Nephron (organoid): ENCODE measurements around the gene FEM1A.
"Not testable (repeated sequence)": the region's sequence is repeated elsewhere in the genome, so short reads cannot be mapped to it uniquely, and the experiment has no call there.

ENCODE experiments used
- H3K27ac Mint-ChIP-seq, 3 experiments: 2 replicates each; pipeline ENCODE4 v1.8.0; 2020; ENCODE audit warnings: mixed read lengths in 3 of 3, mild to moderate bottlenecking in 2 of 3, moderate library complexity in 1 of 3
- H3K27me3 Mint-ChIP-seq: 2 replicates; pipeline ENCODE4 v1.8.0; 2021; ENCODE audit warnings: low read depth, mild to moderate bottlenecking, moderate library complexity, mixed read lengths
- H3K36me3 Mint-ChIP-seq: 2 replicates; pipeline ENCODE4 v1.8.0; 2020; ENCODE audit warnings: low read depth, mixed read lengths
- H3K4me1 Mint-ChIP-seq: 2 replicates; pipeline ENCODE4 v1.8.0; 2020; ENCODE audit warnings: mixed read lengths
- H3K4me3 Mint-ChIP-seq, 3 experiments: 2 replicates each; pipeline ENCODE4 v1.8.0; 2020; ENCODE audit warnings: mild to moderate bottlenecking in 3 of 3, mixed read lengths in 3 of 3, moderate library complexity in 2 of 3
- H3K9me3 Mint-ChIP-seq: 2 replicates; pipeline ENCODE4 v1.8.0; 2020; ENCODE audit warnings: mixed read lengths
- TF ChIP-seq, protein P1 (sequence below), 3 experiments: fragments of 200-600 bp; sonication (generic); IDR thresholded peaks; one replicate each; pipeline ENCODE4 v1.5.0; 2021; ENCODE audit warnings: antibody characterized with exemption in 3 of 3; ENCODE audit not compliant: unreplicated experiment in 3 of 3

The FEM1A gene

DNA sequence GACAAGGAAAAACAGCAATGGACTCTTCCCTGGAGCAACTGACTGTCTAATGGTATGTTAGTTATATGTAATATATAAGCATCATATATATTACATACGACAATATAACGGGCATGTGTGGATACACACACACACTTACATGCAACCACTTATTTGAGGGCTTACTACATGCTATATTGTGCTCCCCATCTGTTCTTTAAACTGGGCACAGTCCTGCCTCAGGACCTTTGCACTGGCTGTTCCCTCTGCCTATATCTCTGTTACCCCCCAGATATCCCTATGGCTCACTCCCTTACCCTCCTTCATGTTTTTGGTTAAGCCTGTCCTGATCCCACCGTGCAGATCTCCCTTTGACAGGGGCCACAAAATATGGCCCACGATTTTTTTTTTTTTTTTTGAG lies 29.7 kb downstream of the FEM1A start:
- Mint-ChIP-seq H3K27ac (no peak overlapping the region), H3K9me3 (no peaks in the 10 kb centered on the region), H3K4me1 (no peaks in the 10 kb centered on the region), H3K36me3 (no peaks in the 10 kb centered on the region), H3K27me3 (no peaks in the 10 kb centered on the region), H3K4me3 (no peak overlapping the region)
- TF ChIP-seq, protein P1, sequence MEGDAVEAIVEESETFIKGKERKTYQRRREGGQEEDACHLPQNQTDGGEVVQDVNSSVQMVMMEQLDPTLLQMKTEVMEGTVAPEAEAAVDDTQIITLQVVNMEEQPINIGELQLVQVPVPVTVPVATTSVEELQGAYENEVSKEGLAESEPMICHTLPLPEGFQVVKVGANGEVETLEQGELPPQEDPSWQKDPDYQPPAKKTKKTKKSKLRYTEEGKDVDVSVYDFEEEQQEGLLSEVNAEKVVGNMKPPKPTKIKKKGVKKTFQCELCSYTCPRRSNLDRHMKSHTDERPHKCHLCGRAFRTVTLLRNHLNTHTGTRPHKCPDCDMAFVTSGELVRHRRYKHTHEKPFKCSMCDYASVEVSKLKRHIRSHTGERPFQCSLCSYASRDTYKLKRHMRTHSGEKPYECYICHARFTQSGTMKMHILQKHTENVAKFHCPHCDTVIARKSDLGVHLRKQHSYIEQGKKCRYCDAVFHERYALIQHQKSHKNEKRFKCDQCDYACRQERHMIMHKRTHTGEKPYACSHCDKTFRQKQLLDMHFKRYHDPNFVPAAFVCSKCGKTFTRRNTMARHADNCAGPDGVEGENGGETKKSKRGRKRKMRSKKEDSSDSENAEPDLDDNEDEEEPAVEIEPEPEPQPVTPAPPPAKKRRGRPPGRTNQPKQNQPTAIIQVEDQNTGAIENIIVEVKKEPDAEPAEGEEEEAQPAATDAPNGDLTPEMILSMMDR (IDR thresholded peaks at IDR 0.05; ENCODE audit: unreplicated experiment in 3 of 3): no peak

DNA sequence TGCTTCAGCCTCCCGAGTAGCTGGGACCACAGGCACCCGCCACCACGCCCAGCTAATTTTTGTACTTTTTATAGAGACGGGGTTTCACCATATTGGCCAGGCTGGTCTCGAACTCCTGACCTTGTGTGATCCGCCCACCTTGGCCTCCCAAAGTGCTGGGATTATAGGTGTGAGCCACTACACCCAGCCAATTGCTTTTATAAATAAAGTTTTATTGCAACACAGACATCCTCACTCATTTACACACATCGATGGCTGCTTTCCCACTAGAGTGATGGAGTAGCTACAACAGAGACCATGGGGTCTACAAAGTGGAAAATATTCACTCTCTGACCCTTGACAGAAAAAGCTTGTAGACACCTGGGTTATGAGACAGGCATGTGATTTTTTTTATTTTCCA lies 30.8 kb downstream of the FEM1A start:
- not testable (repeated sequence) for H3K4me3 Mint-ChIP-seq, H3K36me3 Mint-ChIP-seq, H3K27me3 Mint-ChIP-seq, H3K9me3 Mint-ChIP-seq, H3K27ac Mint-ChIP-seq, H3K4me1 Mint-ChIP-seq

DNA sequence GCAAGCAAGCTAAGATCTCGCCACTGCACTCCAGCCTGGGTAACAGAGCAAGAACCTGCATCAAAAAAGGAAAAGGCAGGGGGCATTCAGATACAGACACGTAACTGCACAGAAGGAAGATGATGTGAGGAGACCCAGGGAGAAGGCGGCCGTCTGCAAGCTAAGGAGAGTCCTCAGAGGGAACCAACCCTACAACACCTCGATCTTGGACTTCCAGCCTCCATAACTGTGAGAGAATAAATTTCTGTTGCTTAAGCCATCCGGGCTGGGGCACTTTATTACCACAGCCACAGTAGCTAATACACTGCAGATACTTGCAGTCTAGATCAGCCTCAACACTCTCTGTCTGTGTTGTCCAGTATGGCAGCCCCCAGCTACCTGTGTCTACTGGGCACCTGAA lies 32.0 kb downstream of the FEM1A start:
- Mint-ChIP-seq H3K36me3 (no peaks in the 10 kb centered on the region), H3K27me3 (no peaks in the 10 kb centered on the region), H3K4me1 (no peaks in the 10 kb centered on the region), H3K4me3 (no peak overlapping the region), H3K27ac (no peak overlapping the region), H3K9me3 (no peaks in the 10 kb centered on the region)
- TF ChIP-seq, protein P1 (IDR thresholded peaks at IDR 0.05; ENCODE audit: unreplicated experiment in 3 of 3): no peak

DNA sequence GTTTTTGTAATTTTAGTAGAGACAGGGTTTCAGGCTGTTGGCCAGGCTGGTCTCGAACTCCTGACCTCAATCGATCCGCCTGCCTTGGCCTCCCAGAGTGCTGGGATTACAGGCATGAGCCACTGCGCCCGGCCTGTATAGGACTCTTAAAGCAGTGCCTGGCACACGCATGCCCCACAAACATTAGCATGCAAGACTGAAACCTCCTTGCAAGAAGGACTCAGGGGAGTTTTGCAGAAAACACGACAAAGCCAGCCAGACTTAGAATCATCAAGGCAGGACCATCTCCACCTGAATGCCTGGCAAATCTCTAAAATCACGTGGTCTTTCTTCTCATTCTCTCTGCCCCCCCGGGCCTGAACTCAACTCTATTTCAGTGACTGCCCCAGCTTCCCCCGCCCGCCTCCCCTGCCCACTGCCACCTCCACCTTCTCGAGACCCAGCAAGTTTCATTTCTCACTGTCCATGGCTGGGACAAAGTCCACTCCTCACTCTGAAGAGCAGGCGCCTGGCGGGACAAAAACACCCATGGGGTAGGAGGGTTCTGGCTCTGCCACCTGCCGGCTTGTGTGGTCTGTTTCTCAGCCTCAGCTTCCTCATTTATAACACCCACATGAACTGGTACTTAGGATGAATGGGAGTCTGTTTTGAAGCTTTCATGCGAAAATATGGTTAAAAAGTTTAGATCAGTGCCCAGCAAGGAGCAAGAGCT lies 37.6 kb downstream of the FEM1A start:
- Mint-ChIP-seq H3K36me3 (no peaks in the 10 kb centered on the region), H3K4me1 (peaks cover 10% of the 10 kb centered on the region), H3K9me3 (no peaks in the 10 kb centered on the region), H3K27me3 (peaks cover 7% of the 10 kb centered on the region), H3K27ac (peak overlapping the region; percentile 48 to 80 (median 74)), H3K4me3 (peak overlapping the region; percentile 67 to 76 (median 74))
- TF ChIP-seq, protein P1 (IDR thresholded peaks at IDR 0.05; ENCODE audit: unreplicated experiment in 3 of 3): no peak

DNA sequence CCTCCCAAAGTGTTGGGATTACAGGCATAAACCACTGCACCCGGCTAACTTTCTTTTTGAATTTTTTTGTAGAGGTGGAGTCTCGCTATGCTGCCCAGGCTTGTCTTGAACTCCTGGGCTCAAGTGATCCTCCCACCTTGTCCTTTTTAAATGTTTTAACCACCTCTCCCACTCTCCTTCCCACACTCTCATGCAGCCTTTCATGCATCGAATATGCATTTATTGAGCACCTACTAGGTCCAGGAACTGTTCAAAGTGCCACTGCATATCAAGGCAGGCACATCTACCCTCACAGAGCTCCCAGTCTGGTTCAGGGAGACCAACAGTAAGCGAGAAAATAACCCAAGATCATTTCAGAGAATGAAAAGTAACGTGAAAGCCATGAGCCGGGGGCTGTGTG lies 38.8 kb downstream of the FEM1A start:
- Mint-ChIP-seq H3K36me3 (no peaks in the 10 kb centered on the region), H3K27ac (peak overlapping the region; percentile 8 to 71 (median 62)), H3K27me3 (peaks cover 7% of the 10 kb centered on the region), H3K9me3 (no peaks in the 10 kb centered on the region), H3K4me3 (peak overlapping the region; percentile 82 to 89 (median 86)), H3K4me1 (peaks cover 10% of the 10 kb centered on the region)
- TF ChIP-seq, protein P1 (IDR thresholded peaks at IDR 0.05; ENCODE audit: unreplicated experiment in 3 of 3): no peak

DNA sequence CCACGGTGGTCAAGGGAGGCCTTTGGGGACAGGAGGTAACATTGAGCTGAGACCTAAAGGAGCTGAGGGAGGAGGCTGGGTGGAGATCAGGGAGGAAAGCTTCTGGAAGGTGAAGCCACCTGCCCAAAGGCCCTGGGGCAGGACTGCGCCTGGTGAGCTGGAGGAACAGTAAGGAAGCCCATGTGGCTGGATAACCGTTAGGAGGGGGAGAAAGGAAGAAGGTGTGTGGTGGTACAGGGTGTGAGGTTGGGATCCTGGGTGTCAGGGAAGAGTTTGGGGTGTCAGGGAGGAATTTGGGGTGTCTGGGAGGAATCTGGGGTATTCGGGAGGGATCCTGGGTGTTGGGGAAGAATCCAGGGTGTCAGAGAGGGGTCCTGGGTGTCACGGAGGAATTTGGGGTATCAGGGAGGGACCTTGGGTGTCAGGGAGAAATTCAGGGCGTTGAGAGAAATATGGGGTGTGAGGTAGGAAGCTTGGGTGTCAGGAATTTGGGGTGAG lies 39.3 kb downstream of the FEM1A start:
- Mint-ChIP-seq H3K9me3 (no peaks in the 10 kb centered on the region), H3K4me1 (peaks cover 10% of the 10 kb centered on the region), H3K4me3 (peak overlapping the region; percentile 82 to 89 (median 86)), H3K27ac (peak overlapping the region; percentile 8 to 71 (median 62)), H3K36me3 (no peaks in the 10 kb centered on the region), H3K27me3 (peaks cover 7% of the 10 kb centered on the region)
- TF ChIP-seq, protein P1 (IDR thresholded peaks at IDR 0.05; ENCODE audit: unreplicated experiment in 3 of 3): no peak
